ENCODE measurements around the gene GRIP2. TPM values are rescaled to one million over a fixed set of nuclear protein-coding genes. Genes with fewer than 3 reads are reported as not detected.

The GRIP2 gene
- total and polyA plus RNA-seq, 2 donors (not counting 3 experiments of a cell fraction or from before 2014, with no cell fraction given), result not detected

DNA sequence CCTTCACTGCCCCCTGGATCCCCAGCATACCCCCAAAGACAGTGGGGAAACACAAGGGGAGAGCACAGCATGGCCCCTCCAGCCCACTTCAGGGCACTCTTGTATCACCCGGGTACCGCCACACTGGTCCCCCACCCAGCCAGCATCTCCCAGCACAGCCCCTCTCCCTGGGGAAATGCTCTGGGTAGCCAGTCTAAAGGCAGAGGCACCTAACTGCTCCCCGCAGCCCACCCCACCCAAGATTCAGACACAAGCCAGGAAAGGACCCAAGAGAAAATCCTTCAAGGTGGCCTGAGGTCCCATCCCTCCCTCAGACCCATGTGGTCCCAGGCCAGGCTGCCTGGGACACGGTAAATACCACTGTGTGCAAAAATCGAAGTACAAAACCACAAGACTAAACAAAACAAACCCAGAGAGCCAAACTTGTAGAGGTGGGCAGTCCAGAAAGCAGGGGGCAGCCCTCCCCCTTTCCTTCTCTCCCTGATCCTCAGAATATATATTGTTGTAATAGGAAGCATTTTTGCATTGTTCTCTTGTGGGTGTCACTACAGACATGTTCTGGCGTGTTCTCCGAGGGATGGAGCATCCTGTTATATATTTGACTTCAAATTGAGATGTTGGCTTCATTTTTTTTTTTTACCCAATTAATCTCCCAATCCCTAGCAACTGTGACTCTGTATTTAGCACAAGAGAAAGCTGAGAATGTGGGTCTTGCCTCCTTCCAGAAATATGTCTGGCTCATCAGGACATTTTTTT lies 51.7 kb downstream of the GRIP2 start:
- dilution Hi-C loops (cut with MboI; ENCODE audit: extremely low pct_ligation_motif_present, low sequenced_read_pairs) (no loop called here), intact Hi-C loops (cut with micrococcal nuclease) (no loop called here)
- Histone ChIP-seq H3K4me3 (replicated peaks in 1 of 3; ENCODE audit: insufficient read depth in 1 of 3, low read depth in 1 of 3, low read length in 3 of 3) (no peak overlapping the region), H3K36me3 (ENCODE audit: control insufficient read depth in 2 of 2, extremely low read depth in 1 of 2, insufficient read depth in 2 of 2, low read length in 2 of 2) (peaks cover 3 to 5% of the 10 kb centered on the region in 2 experiments), H3K9me1 (replicated peaks; ENCODE audit: control insufficient read depth, extremely low read depth, insufficient read depth, low read length) (no peaks in the 10 kb centered on the region), H3K27ac (ENCODE audit: insufficient read depth, low read depth, low read length) (peak overlapping the region; percentile 20), H3K9me3 (replicated peaks; ENCODE audit: control insufficient read depth, insufficient read depth, low read length) (no peaks in the 10 kb centered on the region), H3K4me1 (ENCODE audit: control insufficient read depth, extremely low read depth, insufficient read depth, low read length) (no peaks in the 10 kb centered on the region), H3K4me2 (ENCODE audit: insufficient read depth, low read length) (no peak overlapping the region), H2AFZ (ENCODE audit: low read depth, low read length) (no peak overlapping the region), H3K27me3 (ENCODE audit: control insufficient read depth in 2 of 2, insufficient read depth in 2 of 2, low read length in 2 of 2) (no peaks in the 10 kb centered on the region), H3K79me2 (ENCODE audit: control insufficient read depth, insufficient read depth, low read length) (no peaks in the 10 kb centered on the region), H4K20me1 (replicated peaks; ENCODE audit: control insufficient read depth, extremely low read depth, insufficient read depth, low read length) (no peaks in the 10 kb centered on the region), H3K9ac (replicated peaks; ENCODE audit: extremely low read depth, insufficient read depth, low read length) (no peak overlapping the region)
- CTCF ChIA-PET, result no interaction called here
- no peak for DNase-seq (ENCODE audit: low read depth, low spot score)
- no peak for FAIRE-seq
- POLR2A ChIA-PET, result no interaction called here
- BruUV-seq (replicated peaks), result no TSS peak
- no peak for TF ChIP-seq EZH2 (IDR thresholded peaks at IDR 0.05; ENCODE audit: borderline replicate concordance, low read depth, low read length, severe bottlenecking)
- no peak for TF ChIP-seq MYC (IDR thresholded peaks at IDR 0.05; ENCODE audit: low read depth, low read length)
- TF ChIP-seq POLR2A (IDR thresholded peaks at IDR 0.05; ENCODE audit: low read depth, low read length), result no peak
- TF ChIP-seq GATA2 (IDR thresholded peaks at IDR 0.05; ENCODE audit: insufficient read depth, insufficient read length, low read depth, low read length), result no peak
- no peak for TF ChIP-seq FOS (IDR thresholded peaks at IDR 0.05; ENCODE audit: borderline replicate concordance, insufficient read depth, low read length)
- TF ChIP-seq, protein P1, sequence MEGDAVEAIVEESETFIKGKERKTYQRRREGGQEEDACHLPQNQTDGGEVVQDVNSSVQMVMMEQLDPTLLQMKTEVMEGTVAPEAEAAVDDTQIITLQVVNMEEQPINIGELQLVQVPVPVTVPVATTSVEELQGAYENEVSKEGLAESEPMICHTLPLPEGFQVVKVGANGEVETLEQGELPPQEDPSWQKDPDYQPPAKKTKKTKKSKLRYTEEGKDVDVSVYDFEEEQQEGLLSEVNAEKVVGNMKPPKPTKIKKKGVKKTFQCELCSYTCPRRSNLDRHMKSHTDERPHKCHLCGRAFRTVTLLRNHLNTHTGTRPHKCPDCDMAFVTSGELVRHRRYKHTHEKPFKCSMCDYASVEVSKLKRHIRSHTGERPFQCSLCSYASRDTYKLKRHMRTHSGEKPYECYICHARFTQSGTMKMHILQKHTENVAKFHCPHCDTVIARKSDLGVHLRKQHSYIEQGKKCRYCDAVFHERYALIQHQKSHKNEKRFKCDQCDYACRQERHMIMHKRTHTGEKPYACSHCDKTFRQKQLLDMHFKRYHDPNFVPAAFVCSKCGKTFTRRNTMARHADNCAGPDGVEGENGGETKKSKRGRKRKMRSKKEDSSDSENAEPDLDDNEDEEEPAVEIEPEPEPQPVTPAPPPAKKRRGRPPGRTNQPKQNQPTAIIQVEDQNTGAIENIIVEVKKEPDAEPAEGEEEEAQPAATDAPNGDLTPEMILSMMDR (IDR thresholded peaks at IDR 0.05; ENCODE audit: extremely low read depth in 1 of 2, insufficient read depth in 1 of 2, low read depth in 1 of 2, low read length in 2 of 2), result no peak
- no peak for TF ChIP-seq MAX (IDR thresholded peaks at IDR 0.05; ENCODE audit: insufficient read depth, insufficient read length)
- TF ChIP-seq JUN (IDR thresholded peaks at IDR 0.05; ENCODE audit: borderline replicate concordance, insufficient read depth, insufficient read length, low read depth), result no peak
- no peak for TF ChIP-seq POLR2AphosphoS5 (IDR thresholded peaks at IDR 0.05; ENCODE audit: insufficient read depth, low read depth, low read length)

All from endothelial cell of umbilical vein (primary cell).